DOHH2 (cell line): ENCODE results near the gene YTHDF2.
A peak's percentile ranks its signal among the peaks of the same experiment; 100 is the strongest.
"Not testable (repeated sequence)": the region's sequence is repeated elsewhere in the genome, so short reads cannot be mapped to it uniquely, and the experiment has no call there.

Source experiments
- H3F3A ChIP-seq: fragments of 200-600 bp; sonication (generic), shearing (Covaris generic); 2 replicates; pipeline ENCODE4 v1.6.0; 2016; ENCODE audit warnings: antibody characterized with exemption, mild to moderate bottlenecking; ENCODE audit not compliant: control insufficient read depth, insufficient read depth
- H3K27ac ChIP-seq: fragments of 200-600 bp; sonication (generic); 2 replicates; pipeline ENCODE4 v1.5.1; 2014; ENCODE audit warnings: low read depth, mild to moderate bottlenecking, low read length, moderate library complexity
- H3K27me3 ChIP-seq: fragments of 200-600 bp; sonication (generic); 2 replicates; pipeline ENCODE4 v1.6.1; 2014; ENCODE audit warnings: mild to moderate bottlenecking, low read length, mixed read lengths; ENCODE audit not compliant: control insufficient read depth
- H3K36me3 ChIP-seq: fragments of 200-600 bp; sonication (generic); 2 replicates; pipeline ENCODE4 v1.6.1; 2014; ENCODE audit warnings: mild to moderate bottlenecking, low read length, moderate library complexity, mixed read lengths; ENCODE audit not compliant: control insufficient read depth
- H3K4me1 ChIP-seq: fragments of 200-600 bp; sonication (generic); 2 replicates; pipeline ENCODE4 v1.6.1; 2014; ENCODE audit warnings: mild to moderate bottlenecking, low read length, mixed read lengths; ENCODE audit not compliant: control insufficient read depth
- H3K4me2 ChIP-seq: fragments of 200-600 bp; sonication (generic); 2 replicates; pipeline ENCODE4 v1.6.0; 2014; ENCODE audit warnings: mild to moderate bottlenecking, low read length, moderate library complexity
- H3K4me3 ChIP-seq: fragments of 200-600 bp; sonication (generic); 2 replicates; pipeline ENCODE4 v1.5.1; 2014; ENCODE audit warnings: mild to moderate bottlenecking, low read length, mixed read lengths
- H3K79me2 ChIP-seq: fragments of 200-600 bp; sonication (generic); 2 replicates; pipeline ENCODE4 v1.6.1; 2014; ENCODE audit warnings: mild to moderate bottlenecking, low read length, mixed read lengths; ENCODE audit not compliant: control insufficient read depth
- H3K9me2 ChIP-seq: fragments of 200-600 bp; sonication (generic); replicated peaks from 2 replicates; pipeline ENCODE4 v1.6.1; 2014; ENCODE audit warnings: mild to moderate bottlenecking, low read length, mixed read lengths; ENCODE audit not compliant: control insufficient read depth
- H3K9me3 ChIP-seq: fragments of 200-600 bp; sonication (generic); 2 replicates; pipeline ENCODE4 v1.6.1; 2014; ENCODE audit warnings: antibody characterized with exemption, low read length, mixed read lengths; ENCODE audit not compliant: control insufficient read depth, insufficient read depth
- H4K20me1 ChIP-seq: fragments of 200-600 bp; sonication (generic); 2 replicates; pipeline ENCODE4 v1.6.0; 2014; ENCODE audit warnings: low read depth, mild to moderate bottlenecking, antibody characterized with exemption, low read length, moderate library complexity; ENCODE audit not compliant: control insufficient read depth, insufficient read depth
- CTCF ChIP-seq: fragments of 200-600 bp; sonication (generic); IDR thresholded peaks from one replicate; pipeline ENCODE4 v1.5.1; 2014; ENCODE audit warnings: antibody characterized with exemption, mild to moderate bottlenecking, low read depth, low read length; ENCODE audit not compliant: poor library complexity, severe bottlenecking
- EZH2phosphoT487 ChIP-seq: fragments of 200-600 bp; sonication (generic); IDR thresholded peaks from 2 replicates; pipeline ENCODE4 v1.6.1; 2017; ENCODE audit warnings: borderline replicate concordance, mild to moderate bottlenecking, antibody characterized with exemption, low read length, moderate library complexity, mixed read lengths

YTHDF2 gene

DNA sequence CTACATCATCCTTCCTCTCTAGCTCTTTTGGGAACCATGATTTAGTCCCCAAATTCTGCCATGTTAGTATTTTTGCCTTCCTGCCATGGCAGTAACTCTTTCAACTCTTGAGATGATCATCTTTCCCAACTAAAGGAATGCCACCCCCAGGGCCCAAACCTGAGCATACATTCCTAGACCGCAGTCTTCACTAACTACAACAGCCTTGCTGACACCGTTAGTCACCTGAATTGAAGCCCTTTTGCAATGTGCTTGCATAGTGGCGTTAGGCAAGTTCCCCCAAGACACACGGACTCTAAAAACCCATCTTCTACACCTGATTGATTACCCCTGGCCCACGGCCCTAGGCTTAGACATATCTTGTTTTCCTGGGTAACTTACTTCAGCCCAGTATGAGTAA, 16.4 kb upstream of the YTHDF2 start:
- no peak overlapping the region for H3K4me3 ChIP-seq
- no peaks in the 10 kb centered on the region for H4K20me1 ChIP-seq
- TF ChIP-seq EZH2phosphoT487 (no peak), CTCF (no peak)
- no peak overlapping the region for H3K27ac ChIP-seq
- no peaks in the 10 kb centered on the region for H3F3A ChIP-seq
- H3K4me1 ChIP-seq = no peaks in the 10 kb centered on the region
- no peaks in the 10 kb centered on the region for H3K36me3 ChIP-seq
- no peaks in the 10 kb centered on the region for H3K79me2 ChIP-seq
- no peak overlapping the region for H3K4me2 ChIP-seq
- no peaks in the 10 kb centered on the region for H3K9me2 ChIP-seq
- no peaks in the 10 kb centered on the region for H3K9me3 ChIP-seq
- no peaks in the 10 kb centered on the region for H3K27me3 ChIP-seq

- H4K20me1 ChIP-seq, H3K9me3 ChIP-seq, H3K9me2 ChIP-seq, H3K4me1 ChIP-seq, H3K27ac ChIP-seq, H3K4me2 ChIP-seq, H3K27me3 ChIP-seq, H3K79me2 ChIP-seq, H3F3A ChIP-seq, H3K4me3 ChIP-seq, H3K36me3 ChIP-seq: not testable (repeated sequence)
Observed at GRCh38 chr1:28721927-28722326, 14.8 kb upstream of the YTHDF2 start.

GRCh38 chr1:28725365-28725764, 11.4 kb upstream of the YTHDF2 start:
- not testable (repeated sequence) for H3K9me3 ChIP-seq, H3K27me3 ChIP-seq, H3K4me1 ChIP-seq, H3K36me3 ChIP-seq, H3K4me3 ChIP-seq, H3K9me2 ChIP-seq, H3K4me2 ChIP-seq, H3K27ac ChIP-seq, H3F3A ChIP-seq, H4K20me1 ChIP-seq, H3K79me2 ChIP-seq

DNA sequence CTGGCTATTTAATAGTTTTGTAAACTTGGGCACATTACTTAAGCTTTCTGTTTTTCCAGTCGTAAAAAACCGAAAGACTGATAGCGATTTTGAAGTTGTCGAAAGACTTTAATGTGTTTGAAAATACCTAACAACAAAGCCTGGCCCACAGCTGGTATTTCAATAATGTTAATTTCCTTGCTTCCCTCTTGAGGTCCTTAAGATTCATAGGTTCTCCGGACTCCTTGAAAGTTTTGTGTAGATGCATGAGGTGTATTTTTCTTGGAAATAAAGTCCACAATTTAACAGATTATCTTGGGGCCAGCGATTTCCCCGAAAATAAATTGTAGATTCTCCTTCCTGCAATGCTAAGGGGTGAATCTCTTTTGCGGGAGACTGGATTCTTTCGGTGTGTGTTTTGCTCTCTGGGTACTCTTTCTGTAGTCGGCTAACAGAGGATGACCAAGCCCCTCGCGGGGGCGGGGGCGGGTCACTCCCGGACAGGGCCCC, 735 bp upstream of the YTHDF2 start:
- Histone ChIP-seq H3K27ac (peak overlapping the region; percentile 65), H3K4me1 (peaks cover 42% of the 10 kb centered on the region), H3K79me2 (peaks cover 49% of the 10 kb centered on the region), H3K9me3 (no peaks in the 10 kb centered on the region), H4K20me1 (peaks cover 21% of the 10 kb centered on the region), H3K4me3 (peak overlapping the region; percentile 87), H3K36me3 (peaks cover 39% of the 10 kb centered on the region), H3K9me2 (no peaks in the 10 kb centered on the region), H3F3A (peaks cover 11% of the 10 kb centered on the region), H3K27me3 (no peaks in the 10 kb centered on the region), H3K4me2 (peak overlapping the region; percentile 96)
- no peak for TF ChIP-seq EZH2phosphoT487
- TF ChIP-seq CTCF = no peak
